Embryonic facial prominence (tissue), 1 donor: Measurements from ENCODE around the gene BSN.
A peak's percentile ranks its signal among the peaks of the same experiment; 100 is the strongest.
"Not testable (repeated sequence)": the region's sequence is repeated elsewhere in the genome, so short reads cannot be mapped to it uniquely, and the experiment has no call there.

ENCODE experiments used
- DNase-seq: peaks from one replicate; pipeline ENCODE4 v3.0.0-alpha.2; 2016; ENCODE audit errors: extremely low spot score

Gene BSN

DNA sequence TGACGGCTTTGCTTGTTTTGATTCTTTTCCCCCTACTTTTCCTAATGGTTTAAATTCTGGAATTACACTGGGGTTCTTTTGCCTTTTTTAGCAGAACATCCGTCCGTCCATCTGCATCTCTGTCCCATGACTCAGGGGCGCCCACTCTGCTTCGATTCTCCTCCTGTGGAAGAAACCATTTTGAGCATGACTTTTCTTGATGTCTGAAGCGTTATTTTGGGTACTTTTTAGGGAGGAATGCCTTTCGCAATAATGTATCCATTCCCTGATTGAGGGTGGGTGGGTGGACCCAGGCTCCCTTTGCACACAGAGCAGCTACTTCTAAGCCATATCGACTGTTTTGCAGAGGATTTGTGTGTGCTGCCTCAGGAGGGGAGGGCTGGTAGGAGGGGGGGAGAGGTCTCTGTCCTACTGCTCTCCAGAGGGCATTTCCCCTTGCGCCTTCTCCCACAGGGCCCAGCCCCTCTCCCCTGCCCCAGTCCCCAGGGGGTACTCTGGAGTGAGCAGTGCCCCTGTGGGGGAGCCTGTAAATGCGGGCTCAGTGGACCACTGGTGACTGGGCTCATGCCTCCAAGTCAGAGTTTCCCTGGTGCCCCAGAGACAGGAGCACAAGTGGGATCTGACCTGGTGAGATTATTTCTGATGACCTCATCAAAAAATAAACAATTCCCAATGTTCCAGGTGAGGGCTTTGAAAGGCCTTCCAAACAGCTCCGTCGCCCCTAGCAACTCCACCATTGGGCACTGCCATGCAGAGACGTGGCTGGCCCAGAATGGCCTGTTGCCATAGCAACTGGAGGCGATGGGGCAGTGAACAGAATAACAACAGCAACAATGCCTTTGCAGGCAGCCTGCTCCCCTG is 19.5 kb upstream of the BSN start:
- no peak for DNase-seq

DNA sequence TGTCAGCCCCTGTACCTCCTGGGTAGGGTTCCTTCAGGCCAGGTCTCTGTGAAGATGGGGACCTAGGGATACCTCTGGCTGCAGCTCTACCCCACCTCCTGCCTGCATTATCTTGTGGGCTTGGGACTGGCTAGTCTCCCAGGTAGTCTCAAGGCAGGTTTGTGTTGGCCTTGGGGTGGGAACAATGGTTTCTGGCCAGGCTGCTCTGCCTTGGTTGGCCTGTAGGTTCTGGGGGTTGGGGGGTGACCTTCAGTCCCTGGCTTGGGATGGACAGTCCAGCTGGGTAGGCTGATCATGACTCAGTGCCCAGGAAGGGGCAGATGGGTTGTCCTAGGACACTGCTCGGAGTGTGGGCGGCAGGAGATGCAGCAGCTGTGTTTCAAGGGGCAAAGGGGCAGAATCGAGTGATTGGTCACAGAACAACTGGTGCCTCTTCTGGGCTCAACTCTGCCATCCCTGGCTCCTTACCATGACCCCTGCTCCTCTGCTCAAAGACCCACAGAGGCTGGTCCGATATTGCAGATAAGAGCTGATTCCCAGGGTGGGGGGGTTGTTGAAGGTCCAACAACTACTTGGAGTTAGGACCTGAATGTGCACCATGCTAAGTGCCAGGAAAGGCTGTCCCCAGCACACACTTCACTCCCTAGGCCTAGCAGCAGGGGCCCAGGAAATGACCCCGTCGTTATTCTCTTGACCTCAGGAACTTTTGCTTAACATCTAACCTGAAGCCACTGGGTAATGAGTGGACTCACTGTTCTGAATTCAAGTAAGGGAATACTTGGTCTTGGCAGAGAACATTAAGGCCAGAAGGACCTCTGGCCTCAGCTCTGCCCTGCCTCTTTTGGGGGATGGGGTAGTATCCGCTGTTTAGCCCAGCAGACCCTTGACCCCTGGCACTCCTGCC is 18.1 kb upstream of the BSN start:
- DNase-seq, result no peak

DNA sequence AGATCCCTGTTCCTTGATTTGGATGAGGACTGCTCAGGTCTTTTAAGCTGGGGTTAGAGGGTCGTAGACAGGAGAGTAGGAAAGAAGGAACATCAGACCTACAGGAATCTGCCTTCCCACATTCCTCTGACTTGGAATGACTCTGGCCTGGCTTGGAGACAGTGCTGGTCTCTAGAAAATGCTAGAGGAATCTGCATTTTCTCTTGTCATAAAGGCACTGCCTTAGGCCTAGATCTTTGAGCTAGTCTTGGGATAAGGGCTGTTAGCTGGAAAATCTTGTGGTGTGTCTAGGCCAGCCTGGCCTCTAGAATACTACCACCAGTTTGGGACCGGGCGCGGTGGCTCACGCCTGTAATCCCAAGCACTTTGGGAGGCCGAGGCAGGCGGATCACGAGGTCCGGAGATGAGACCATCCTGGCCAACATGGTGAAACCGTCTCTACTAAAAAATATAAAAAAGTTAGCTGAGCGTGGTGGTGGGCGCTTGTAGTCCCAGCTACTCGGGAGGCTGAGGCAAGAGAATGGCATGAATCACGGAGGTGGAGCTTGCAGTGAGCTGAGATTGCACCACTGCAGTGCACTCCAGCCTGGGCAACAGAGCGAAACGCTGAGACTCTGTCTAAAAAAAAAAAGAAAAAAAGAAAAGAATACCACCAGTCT is 17.3 kb upstream of the BSN start:
- no peak for DNase-seq

DNA sequence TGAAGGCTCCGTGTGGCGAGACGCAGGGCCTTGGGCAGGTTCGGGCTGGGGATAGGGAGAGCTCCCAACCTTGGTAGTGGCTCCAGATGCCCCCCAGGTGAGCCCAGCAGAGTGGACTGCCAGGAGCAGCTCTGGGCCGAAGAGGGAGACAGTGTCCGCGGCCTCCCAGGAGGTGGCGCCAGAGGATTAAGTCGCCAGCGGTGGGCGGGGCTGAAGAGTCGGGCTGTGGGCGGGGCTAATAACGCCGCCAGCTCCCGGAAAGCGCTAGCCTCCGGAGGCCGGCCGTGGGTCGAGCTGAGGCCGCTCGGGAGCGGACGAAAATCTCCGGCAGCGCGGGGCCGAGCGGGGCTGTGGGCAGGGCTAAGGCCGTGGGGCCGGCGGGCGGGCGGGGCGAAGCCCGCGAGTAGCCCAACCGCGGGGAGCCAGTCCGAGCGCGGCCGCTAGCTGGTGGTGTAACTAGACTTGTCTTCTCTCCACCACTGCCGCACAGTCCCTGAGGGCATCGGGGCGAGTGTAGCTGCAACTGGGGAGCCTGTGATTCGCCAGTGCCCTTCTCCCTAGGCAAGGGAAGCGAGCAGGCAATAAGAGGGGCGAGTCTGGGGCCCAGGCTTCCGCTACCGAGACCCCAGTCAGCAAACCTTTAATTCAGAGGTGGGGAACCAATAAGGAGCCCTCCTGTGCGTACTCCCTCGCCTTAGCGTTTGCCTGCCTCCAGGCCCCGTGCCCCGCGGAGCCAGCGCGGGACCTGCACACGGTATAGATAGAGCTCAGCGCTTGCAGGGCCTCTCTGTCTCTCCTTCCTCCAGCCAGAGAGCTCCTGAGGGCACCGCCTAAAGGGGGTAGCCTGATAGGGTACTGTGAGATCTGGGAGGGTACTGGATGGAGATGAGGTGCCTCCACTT is 14.4 kb upstream of the BSN start:
- DNase-seq, result peak; percentile 77

DNA sequence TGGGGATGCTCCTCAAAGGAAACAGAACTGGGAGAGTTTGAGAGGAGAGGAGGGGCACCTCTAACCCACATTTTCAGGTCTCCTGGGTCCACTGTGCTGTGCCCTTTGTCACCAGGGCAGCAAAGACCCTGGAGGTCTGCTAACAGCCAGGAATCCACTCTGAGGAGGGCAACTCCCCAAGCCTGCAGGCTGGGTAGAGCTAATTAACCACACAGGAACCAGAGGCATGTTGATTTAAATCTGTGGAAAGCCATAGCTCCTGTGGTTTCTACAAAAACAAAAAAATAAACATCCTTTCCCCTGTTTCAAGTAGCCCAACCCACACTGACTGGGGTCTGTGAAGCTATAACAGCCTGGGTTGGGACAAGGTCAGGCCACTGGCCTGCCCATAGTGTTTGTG is 2.2 kb upstream of the BSN start:
- no peak for DNase-seq

DNA sequence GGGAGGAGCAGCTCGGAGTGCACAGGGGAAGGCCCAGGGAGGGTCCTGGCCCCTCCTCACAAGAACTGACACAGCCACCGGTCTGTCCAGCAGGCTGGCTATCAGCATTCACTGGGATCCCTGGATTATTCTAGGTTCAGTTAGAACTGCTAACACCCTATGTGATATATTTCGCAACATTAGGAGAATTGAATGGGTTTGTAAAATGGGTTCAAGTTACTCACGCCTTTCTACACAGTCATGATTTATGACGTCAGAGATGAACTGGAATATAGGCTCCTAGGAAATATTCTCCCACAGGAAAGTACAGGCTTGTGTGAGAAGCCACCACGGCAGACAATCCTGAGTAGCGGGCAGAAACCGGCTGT is 969 bp upstream of the BSN start:
- no peak for DNase-seq

DNA sequence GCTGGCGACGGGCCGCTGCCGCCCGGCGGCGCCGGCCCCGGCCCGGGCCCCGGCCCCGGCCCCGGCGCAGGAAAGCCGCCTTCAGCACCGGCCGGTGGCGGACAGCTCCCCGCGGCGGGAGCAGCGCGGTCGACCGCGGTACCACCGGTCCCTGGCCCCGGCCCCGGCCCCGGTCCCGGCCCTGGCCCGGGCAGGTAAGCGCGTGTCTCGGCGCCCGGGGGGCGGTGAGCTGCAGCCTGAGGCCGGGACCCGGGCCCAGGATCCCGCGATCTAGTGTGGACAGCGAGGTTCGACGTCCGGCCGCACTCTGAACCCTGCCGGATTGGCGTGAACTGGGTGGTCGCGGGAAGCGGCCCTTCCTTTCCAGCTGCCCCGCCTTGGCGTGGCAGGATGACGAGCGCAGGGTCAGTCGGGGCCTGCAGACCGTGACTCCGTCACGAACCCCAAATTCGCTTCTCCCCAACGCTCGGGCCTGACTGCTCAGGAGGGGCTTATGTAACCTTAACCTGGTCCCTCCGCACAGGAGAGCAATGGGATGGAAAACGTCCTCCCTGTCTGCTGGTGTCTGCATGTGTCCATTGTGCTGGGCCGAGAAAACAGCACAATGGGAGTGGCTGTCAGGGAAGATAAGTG is 472 bp downstream of the BSN start:
- no peak for DNase-seq

DNA sequence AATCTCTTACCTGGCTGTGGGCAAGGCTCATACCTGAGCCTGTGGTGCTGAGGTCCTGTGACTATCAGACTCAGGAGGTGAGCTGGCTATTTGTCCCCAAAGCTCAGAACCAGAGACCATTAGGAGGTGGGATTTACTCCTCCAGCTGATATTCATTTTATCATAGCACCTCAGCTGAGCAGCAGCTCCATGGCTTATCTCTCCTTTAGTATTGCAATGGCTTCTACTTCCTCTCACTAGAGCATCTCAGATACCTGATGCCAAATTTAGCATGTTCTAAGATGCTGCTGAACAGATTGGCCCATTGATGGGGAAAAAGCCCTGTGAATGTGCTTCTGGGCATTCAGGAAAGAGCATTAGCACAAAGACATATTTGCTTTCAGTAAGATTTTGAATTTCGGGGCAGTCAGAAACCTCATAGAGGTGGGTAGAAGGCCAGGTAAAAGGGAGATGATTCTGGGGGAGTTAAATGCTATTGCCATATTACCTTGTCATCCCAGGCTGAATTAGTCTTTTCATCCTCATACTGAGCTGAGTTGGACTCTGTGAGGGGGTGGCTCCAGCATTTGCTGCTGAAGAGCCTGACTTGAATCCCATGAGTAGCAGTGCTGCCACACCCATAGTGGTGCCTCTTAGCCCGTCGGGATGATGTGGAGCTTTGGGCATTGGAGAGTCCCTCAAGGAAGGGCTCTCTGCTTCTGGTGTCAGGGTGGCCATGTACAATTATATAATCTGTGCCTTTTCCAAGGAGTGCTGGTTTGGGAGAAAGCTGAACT is 2.4 kb downstream of the BSN start:
- no peak for DNase-seq

DNA sequence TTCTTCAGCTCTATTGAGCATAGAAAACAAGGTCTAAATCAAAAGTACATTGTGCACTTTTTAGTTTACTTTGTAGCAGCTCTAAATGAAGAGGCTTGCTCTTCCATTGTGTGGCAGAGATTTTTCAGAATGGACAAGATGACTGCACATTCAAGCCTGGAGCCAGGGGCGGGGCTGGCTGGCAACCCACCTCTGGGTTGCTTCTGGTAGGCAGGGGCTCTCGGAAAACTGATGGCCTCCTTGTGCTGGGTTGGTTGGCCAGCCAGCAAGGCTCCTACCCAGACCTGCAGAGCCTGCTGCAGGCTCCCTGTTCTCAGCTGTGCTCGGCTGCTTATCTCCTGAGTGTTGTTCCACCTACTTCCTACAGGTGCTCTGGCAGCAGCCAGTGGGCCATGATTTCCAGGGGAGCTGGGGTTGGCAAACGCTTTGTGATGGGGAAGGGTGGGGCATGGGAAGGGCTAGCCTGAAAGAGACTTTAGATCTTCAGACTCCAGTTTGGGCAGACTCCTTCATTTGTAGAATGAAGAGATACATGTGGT is 8.8 kb downstream of the BSN start:
- DNase-seq, result no peak

DNA sequence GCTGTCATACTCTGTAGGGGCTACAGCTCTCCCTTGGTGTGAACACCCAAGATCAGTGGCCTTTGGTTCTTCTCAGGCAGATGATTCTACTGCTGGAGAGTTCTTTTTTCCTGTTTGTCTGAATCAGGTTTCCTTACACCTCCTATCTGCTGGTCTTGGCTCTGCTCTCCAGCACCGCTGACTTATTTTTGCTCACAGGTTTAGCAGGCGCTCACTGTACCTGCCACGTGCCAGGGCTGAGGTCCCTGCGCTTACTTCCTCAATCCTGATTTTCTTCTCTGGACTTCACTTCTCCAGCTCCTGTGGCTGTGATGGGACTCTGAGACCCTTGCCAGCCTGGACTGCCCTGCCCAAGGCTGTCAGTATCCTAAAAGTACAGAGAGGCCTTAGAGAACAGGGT is 9.5 kb downstream of the BSN start:
- no peak for DNase-seq

DNA sequence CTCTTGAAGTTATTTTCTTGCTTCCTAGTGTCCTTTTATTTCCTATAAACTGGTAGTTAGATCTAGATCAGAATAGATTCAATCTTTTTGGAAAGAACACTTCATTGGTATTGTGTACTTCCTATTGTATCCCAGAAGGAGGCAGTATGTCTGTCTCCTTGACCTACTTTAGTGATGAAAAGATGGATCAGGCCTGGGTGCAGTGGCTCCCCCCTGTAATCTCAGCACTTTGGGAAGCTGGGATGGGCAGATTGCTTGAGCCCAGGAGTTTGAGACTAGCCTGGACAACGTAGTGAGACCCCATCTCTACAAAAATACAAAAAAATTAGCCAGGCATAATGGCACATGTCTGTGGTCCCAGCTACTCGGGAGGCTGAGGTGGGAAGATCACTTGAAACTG is 12.0 kb downstream of the BSN start:
- no peak for DNase-seq

DNA sequence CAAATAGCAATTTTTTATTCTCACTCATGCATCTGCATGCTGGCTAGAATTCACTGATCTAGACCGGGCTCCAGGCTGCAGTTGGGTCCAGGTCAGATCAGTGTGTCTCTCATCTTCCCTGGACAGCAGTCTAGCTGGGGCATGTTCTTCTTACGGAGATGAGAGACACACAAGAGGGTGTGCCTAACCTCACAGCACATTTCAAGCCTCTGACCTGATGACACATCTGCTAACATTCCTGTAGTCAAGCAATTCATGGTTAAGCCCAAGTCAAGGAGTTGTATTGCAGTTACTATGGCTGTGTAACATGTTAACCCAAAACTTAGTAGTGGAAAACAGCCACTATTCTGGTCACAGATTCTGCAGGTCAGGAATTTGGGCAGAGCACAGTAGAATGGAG is 13.1 kb downstream of the BSN start:
- DNase-seq, result no peak

DNA sequence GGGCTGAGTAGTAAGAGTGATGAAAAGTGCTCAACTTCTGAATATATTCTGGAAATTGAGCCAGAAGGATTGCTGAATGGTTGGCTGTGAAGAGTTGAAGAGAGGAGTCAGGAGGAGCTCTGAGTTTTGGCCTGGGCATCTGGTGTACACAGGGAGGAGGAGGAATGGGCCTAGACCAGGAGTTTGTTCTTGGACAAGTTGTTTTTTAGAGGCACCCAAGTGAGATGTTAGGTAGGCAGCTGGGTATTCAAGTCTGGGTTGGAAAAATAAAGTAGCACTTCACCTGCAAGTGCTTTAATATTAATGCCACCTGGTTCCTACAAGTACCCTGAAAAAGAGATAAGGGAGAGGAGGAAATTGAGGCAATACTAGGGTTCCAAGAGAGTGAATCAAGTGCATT is 14.7 kb downstream of the BSN start:
- no peak for DNase-seq

DNA sequence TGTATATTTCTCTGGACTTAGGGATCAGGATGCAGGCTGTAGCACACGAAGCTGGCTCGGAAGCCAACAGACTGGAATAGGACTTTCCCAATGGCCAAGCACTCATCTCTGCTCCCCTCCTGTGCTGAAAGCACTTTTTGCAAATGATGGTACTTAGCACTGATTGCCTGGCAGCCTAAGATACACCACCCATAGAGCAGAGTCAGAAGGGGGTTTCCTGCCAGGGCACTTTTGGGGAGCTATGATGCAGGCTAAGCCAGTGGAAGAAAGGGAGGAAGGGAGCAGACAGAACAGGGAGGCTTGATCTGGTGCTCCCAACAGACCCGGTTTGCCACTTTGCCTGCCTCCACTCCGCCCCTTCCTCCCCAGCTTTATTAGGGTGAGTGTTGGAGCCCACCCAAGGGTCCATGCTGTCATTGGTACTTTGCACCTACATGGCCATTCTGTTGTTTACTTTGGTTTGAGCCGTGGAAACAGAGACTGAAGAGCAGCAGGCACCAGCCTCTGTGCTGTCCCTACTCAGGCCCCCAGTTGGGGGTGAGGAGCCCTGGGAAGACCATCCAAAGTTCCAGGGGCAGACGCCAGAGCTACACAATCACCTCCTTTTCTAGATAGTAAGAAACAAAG is 15.9 kb downstream of the BSN start:
- no peak for DNase-seq

DNA sequence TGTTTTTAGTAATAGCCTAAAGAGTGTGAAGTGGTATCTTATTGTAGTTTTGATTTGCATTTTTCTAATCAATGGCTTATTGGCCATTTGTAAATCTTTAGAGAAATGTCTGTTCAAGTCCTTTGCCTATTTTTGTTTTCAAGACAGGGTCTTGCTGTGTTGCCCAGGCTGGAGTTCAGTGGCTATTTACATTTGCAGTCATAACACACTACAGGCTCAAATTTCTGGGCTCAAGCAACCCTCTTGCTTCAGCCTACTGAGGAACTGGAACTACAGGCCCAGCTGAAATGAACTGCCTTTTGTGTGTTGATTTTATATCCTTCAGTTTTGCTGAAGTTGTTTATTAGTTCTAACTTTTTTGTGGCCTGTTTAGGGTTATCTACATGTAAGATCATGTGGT is 27.9 kb downstream of the BSN start:
- DNase-seq, result no peak

DNA sequence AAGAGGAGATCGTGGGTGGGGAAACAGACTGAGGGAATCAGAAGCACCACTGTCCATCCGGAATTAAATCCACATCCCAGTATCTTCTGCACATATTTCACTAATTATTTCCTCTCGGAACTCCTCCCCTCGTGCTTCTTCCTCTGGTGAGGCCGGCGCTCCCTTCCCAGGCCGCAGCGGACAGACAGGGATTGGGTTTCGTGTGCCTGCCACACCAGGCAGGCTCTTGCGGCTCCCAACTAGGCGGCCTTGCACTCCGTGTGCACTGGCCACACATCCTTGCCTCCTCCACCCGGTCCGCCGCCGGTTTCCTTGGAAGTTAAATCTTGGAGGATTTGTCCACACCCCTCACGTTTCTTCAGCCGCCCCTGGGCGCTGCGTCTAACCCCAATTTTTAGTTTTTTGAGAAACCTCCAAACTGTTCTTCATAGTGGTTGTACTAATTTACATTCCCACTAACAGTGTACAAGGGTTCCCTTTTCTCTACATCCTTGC is 31.0 kb downstream of the BSN start:
- not testable (repeated sequence) for DNase-seq

DNA sequence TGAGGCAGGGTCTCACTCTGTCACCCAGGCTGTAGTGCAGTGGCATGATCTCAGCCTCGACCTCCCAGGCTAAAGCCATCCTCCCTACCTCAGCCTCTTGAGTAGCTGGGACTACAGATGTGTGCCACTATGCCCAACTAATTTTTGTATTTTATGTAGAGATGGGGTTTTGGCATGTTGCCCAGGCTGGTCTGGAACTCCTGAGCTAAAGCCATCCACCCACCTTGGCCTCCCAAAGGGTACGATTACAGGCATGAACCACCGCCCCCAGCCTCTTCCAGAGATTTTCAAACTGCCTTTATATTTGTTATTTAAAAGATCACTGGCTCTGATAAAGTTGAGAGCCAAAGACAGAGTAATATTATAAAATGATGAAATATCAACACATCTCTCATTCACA is 37.3 kb downstream of the BSN start:
- no peak for DNase-seq

DNA sequence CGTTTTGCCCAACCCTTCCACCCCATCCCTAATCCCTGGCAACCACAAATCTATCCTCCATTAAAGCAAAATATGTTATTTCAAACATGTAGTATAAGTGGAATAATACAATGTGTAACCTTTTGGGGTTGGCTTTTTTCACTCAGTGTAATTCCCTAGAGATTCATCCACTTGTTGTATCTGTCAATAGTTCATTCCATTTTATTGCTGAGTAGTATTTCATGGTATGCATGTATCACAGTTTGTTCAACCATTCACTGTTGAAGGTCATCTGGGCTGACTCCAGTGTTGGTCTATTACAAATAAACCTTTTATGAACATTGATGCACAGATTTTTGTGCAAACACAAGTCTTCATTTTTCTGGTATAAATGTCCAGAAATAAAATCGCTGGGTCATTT is 38.8 kb downstream of the BSN start:
- no peak for DNase-seq

DNA sequence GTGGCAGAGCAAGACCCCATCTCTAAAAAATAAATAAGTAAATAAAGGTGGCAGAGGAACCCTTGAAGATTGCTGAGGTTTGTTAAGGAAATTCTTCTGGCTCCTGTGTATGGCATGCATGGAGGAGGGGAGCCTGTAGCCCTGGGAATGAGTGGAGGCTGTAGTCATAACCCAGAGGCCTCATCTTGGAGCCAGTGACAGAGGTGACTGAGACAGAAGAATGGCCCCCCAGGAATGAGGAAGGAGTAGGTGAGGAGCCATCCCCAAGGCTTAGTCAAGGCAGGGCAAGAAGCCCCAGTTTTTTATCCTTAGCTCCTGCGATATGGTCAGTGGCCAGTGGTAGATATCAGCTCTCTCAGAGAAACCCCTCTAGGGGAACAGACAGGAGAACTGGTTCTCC is 46.5 kb downstream of the BSN start:
- no peak for DNase-seq
